Stimulated activated CD4-positive, alpha-beta T cell treated with anti-CD3 and anti-CD28 coated beads, Interleukin-2, amount 100 ng/mL, for 24 hours (primary cell): ENCODE results near the gene HOXC11.

Source experiments
- DNase-seq, 2 donors: peaks; one replicate each; pipeline ENCODE4 v3.0.0-alpha.2; 2020

HOXC11 gene

DNA sequence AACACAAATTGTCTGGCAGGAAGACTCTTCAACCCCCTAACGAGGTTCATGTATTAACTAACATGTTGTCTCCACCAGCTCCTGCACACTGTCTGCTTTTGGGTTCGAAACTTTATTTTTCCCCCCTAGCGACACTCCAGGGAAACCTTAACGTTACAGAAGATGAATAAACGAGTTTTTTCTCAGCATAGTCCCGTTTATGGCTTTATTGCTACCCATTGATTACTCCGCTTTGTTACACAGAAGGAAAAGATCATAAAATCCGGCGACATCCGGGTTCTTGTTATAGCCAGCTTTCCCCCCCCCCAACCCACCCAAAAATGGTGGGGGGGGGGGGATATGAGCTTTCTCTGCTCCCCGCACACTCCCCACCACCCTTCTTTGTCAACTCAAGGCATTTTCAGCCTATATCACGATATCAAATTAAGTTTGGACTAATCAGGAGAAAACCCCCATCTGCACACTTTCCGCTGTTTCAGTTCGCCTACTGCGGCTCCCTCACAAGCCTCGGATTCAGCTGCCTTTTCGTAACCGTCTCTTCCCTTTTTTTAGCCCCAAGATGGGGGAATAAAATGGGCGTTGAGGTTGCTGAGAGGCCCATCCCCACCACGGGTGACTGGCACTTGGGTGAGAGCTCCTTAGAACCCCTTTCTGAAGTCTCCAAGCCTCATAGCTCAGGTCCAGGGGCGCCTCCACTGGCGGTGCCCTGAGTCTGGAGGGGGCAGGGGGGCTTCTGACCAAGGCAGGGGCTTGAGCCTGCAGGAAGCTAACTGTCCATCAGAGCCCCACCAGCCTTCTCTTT is 53.9 kb downstream of the HOXC11 start:
- DNase-seq: no peak
